ENCODE data around the gene DCUN1D4. TPM values are rescaled to one million over a fixed set of nuclear protein-coding genes. Genes with fewer than 3 reads are reported as not detected.

Gene DCUN1D4
- polyA plus RNA-seq, 1 donor = 23.8 TPM

Other genes starting within 250 kb of the DCUN1D4 start
- gene LRRC66, start 177.2 kb downstream of the DCUN1D4 start, polyA plus RNA-seq (ENCODE audit: insufficient read length) = 2.0 TPM
- 167 TPM for gene SGCB, start 195.1 kb downstream of the DCUN1D4 start, polyA plus RNA-seq (ENCODE audit: insufficient read length)
- 1.9 TPM for gene SPATA18, start 208.2 kb downstream of the DCUN1D4 start, polyA plus RNA-seq (ENCODE audit: insufficient read length)